ENCODE data around the gene PRM1.

The PRM1 gene

GRCh38 chr16:11263737-11264136 is 17.4 kb downstream of the PRM1 start:
- 90% methylated on average over 4 of the region's 4 CpGs for WGBS
- H3K9ac ChIP-seq (ENCODE audit: low read depth, low read length): no peak overlapping the region

GRCh38 chr16:11262915-11263314 is 18.2 kb downstream of the PRM1 start:
- Histone ChIP-seq H3K27me3 (ENCODE audit: insufficient read depth, low read length) (no peaks in the 10 kb centered on the region), H3K27ac (ENCODE audit: low read depth, low read length) (no peak overlapping the region), H3K4me1 (ENCODE audit: insufficient read depth, low read length) (no peaks in the 10 kb centered on the region), H3K4me3 (ENCODE audit: low read length) (no peak overlapping the region), H3K9ac (ENCODE audit: low read depth, low read length) (no peak overlapping the region), H3K36me3 (ENCODE audit: insufficient read depth, low read length) (no peaks in the 10 kb centered on the region), H3K9me3 (ENCODE audit: insufficient read depth, low read depth, low read length) (no peaks in the 10 kb centered on the region)
- WGBS: 93% methylated on average over 8 of the region's 8 CpGs

More at GRCh38 chr16:11263737-11264136, 17.4 kb downstream of the PRM1 start:
- Histone ChIP-seq H3K4me3 (ENCODE audit: low read length) (no peak overlapping the region), H3K9me3 (ENCODE audit: insufficient read depth, low read depth, low read length) (no peaks in the 10 kb centered on the region), H3K27me3 (ENCODE audit: insufficient read depth, low read length) (no peaks in the 10 kb centered on the region), H3K27ac (ENCODE audit: low read depth, low read length) (no peak overlapping the region), H3K4me1 (ENCODE audit: insufficient read depth, low read length) (no peaks in the 10 kb centered on the region), H3K36me3 (ENCODE audit: insufficient read depth, low read length) (no peaks in the 10 kb centered on the region)

- H3K9ac ChIP-seq (ENCODE audit: low read depth, low read length): no peak overlapping the region
- H3K4me3 ChIP-seq (ENCODE audit: low read length): no peak overlapping the region
- H3K27me3 ChIP-seq (ENCODE audit: insufficient read depth, low read length): no peaks in the 10 kb centered on the region
- H3K27ac ChIP-seq (ENCODE audit: low read depth, low read length): no peak overlapping the region
- 0 out of 2 replicates have a peak, but pooled peaks cover 3% of the 10 kb centered on the region for H3K4me1 ChIP-seq (ENCODE audit: insufficient read depth, low read length)
- H3K9me3 ChIP-seq (ENCODE audit: insufficient read depth, low read depth, low read length): no peaks in the 10 kb centered on the region
- H3K36me3 ChIP-seq (ENCODE audit: insufficient read depth, low read length): no peaks in the 10 kb centered on the region
- WGBS: 60% methylated on average over 3 of the region's 3 CpGs
Measured at GRCh38 chr16:11260596-11260966, 20.5 kb downstream of the PRM1 start.

GRCh38 chr16:11259655-11260595 is 21.2 kb downstream of the PRM1 start:
- Histone ChIP-seq H3K4me1 (ENCODE audit: insufficient read depth, low read length) (0 out of 2 replicates have a peak, but pooled peaks cover 3% of the 10 kb centered on the region), H3K27me3 (ENCODE audit: insufficient read depth, low read length) (peaks cover 5% of the 10 kb centered on the region; the same call in 1 of the 2 replicates), H3K9me3 (ENCODE audit: insufficient read depth, low read depth, low read length) (no peaks in the 10 kb centered on the region), H3K36me3 (ENCODE audit: insufficient read depth, low read length) (no peaks in the 10 kb centered on the region), H3K27ac (ENCODE audit: low read depth, low read length) (no peak overlapping the region), H3K4me3 (ENCODE audit: low read length) (no peak overlapping the region), H3K9ac (ENCODE audit: low read depth, low read length) (no peak overlapping the region)
- WGBS: 77% methylated on average over 12 of the region's 12 CpGs

GRCh38 chr16:11258553-11259492 is 22.3 kb downstream of the PRM1 start:
- Histone ChIP-seq H3K9me3 (ENCODE audit: insufficient read depth, low read depth, low read length) (no peaks in the 10 kb centered on the region), H3K27ac (ENCODE audit: low read depth, low read length) (no peak overlapping the region), H3K4me3 (ENCODE audit: low read length) (no peak overlapping the region)

GRCh38 chr16:11257131-11257938 is 23.8 kb downstream of the PRM1 start:
- peaks cover 17% of the 10 kb centered on the region for H3K36me3 ChIP-seq (ENCODE audit: insufficient read depth, low read length)
- H3K9me3 ChIP-seq (ENCODE audit: insufficient read depth, low read depth, low read length): no peaks in the 10 kb centered on the region
- peak overlapping the region; percentile 77 for H3K4me3 ChIP-seq (ENCODE audit: low read length)
- no peak overlapping the region for H3K9ac ChIP-seq (ENCODE audit: low read depth, low read length)
- H3K4me1 ChIP-seq (ENCODE audit: insufficient read depth, low read length): peaks cover 11% of the 10 kb centered on the region
- no peak overlapping the region for H3K27ac ChIP-seq (ENCODE audit: low read depth, low read length)
- 31% methylated on average over 19 of the region's 21 CpGs for WGBS
- H3K27me3 ChIP-seq (ENCODE audit: insufficient read depth, low read length): peaks cover 6% of the 10 kb centered on the region; the same call in 1 of the 2 replicates

More at GRCh38 chr16:11258553-11259492, 22.3 kb downstream of the PRM1 start:
- Histone ChIP-seq H3K4me1 (ENCODE audit: insufficient read depth, low read length) (peaks cover 4% of the 10 kb centered on the region; the same call in 1 of the 2 replicates), H3K36me3 (ENCODE audit: insufficient read depth, low read length) (peaks cover 3% of the 10 kb centered on the region), H3K27me3 (ENCODE audit: insufficient read depth, low read length) (peaks cover 6% of the 10 kb centered on the region; the same call in 1 of the 2 replicates), H3K9ac (ENCODE audit: low read depth, low read length) (no peak overlapping the region)
- 91% methylated on average over 15 of the region's 15 CpGs for WGBS

GRCh38 chr16:11256661-11257130 is 24.4 kb downstream of the PRM1 start:
- peak overlapping the region; percentile 69; the same call in 1 of the 2 replicates for H3K27ac ChIP-seq (ENCODE audit: low read depth, low read length)

GRCh38 chr16:11255737-11256660 is 25.1 kb downstream of the PRM1 start, which contains the start of gene SOCS1:
TSS of gene SOCS1 (minus strand) at chr16:11256204. CDS start at chr16:11255478, 726 bp downstream.
- H3K4me3 ChIP-seq (ENCODE audit: low read length): peak within 1 kb of the TSS; percentile 77
- H3K27ac ChIP-seq (ENCODE audit: low read depth, low read length): peak within 1 kb of the TSS; percentile 76; the same call in 1 of the 2 replicates
- no peaks in the 10 kb centered on the region for H3K9me3 ChIP-seq (ENCODE audit: insufficient read depth, low read depth, low read length)
- WGBS: under 1% methylated on average over 100 of the region's 100 CpGs
- peaks cover 6% of the 10 kb centered on the region; the same call in 1 of the 2 replicates for H3K27me3 ChIP-seq (ENCODE audit: insufficient read depth, low read length)
- peak within 1 kb of the TSS; percentile 78 for H3K9ac ChIP-seq (ENCODE audit: low read depth, low read length)
- H3K4me1 ChIP-seq (ENCODE audit: insufficient read depth, low read length): peaks cover 11% of the 10 kb centered on the region
- peaks cover 23% of the 10 kb centered on the region for H3K36me3 ChIP-seq (ENCODE audit: insufficient read depth, low read length)

More at GRCh38 chr16:11256661-11257130, 24.4 kb downstream of the PRM1 start:
- Histone ChIP-seq H3K9ac (ENCODE audit: low read depth, low read length) (peak overlapping the region; percentile 73), H3K9me3 (ENCODE audit: insufficient read depth, low read depth, low read length) (no peaks in the 10 kb centered on the region), H3K4me1 (ENCODE audit: insufficient read depth, low read length) (peaks cover 11% of the 10 kb centered on the region), H3K4me3 (ENCODE audit: low read length) (peak overlapping the region; percentile 77), H3K27me3 (ENCODE audit: insufficient read depth, low read length) (peaks cover 6% of the 10 kb centered on the region; the same call in 1 of the 2 replicates), H3K36me3 (ENCODE audit: insufficient read depth, low read length) (peaks cover 23% of the 10 kb centered on the region)
- under 1% methylated on average over 32 of the region's 32 CpGs for WGBS

- H3K9ac ChIP-seq (ENCODE audit: low read depth, low read length): peak overlapping the region; percentile 78
- H3K4me1 ChIP-seq (ENCODE audit: insufficient read depth, low read length): peaks cover 11% of the 10 kb centered on the region
- peaks cover 23% of the 10 kb centered on the region for H3K36me3 ChIP-seq (ENCODE audit: insufficient read depth, low read length)
- H3K27me3 ChIP-seq (ENCODE audit: insufficient read depth, low read length): peaks cover 6% of the 10 kb centered on the region; the same call in 1 of the 2 replicates
- peak overlapping the region; percentile 77 for H3K4me3 ChIP-seq (ENCODE audit: low read length)
- 2% methylated on average over 105 of the region's 105 CpGs for WGBS
- H3K27ac ChIP-seq (ENCODE audit: low read depth, low read length): peak overlapping the region; percentile 17; the same call in 1 of the 2 replicates
- H3K9me3 ChIP-seq (ENCODE audit: insufficient read depth, low read depth, low read length): no peaks in the 10 kb centered on the region
Measured at GRCh38 chr16:11254913-11255736, 26.0 kb downstream of the PRM1 start.

Data from HUES64 (cell line).